Measurements from ENCODE around the gene ANKRD12.

The ANKRD12 gene

GRCh38 chr18:9334973-9335696 lies 198.6 kb downstream of the ANKRD12 start:
- TF ChIP-seq TAF1 (IDR thresholded peaks at IDR 0.05; ENCODE audit: low read depth, low read length) (0 out of 2 replicates have a peak, but pooled peaks have one; percentile 38), POLR2A (IDR thresholded peaks at IDR 0.05; ENCODE audit: low read depth, low read length) (no peak), POU2F2 (IDR thresholded peaks at IDR 0.05; ENCODE audit: low read depth, low read length) (no peak), PAX5 (IDR thresholded peaks at IDR 0.05; ENCODE audit: insufficient read depth, low read length, severe bottlenecking) (peak; percentile 33)
- DNase-seq (ENCODE audit: insufficient read length, low spot score) (peak; percentile 29), FAIRE-seq (peak; percentile 54)
